ENCODE data around the gene PLD1.

Gene PLD1

GRCh38 chr3:171743327-171744157 is 66.7 kb downstream of the PLD1 start:
- TF ChIP-seq CTCF (IDR thresholded peaks at IDR 0.05; ENCODE audit: low read depth, low read length, missing control alignments) = no peak
- DNase-seq (ENCODE audit: extremely low read depth, low read depth) = no peak
- no peak overlapping the region for H3K4me3 ChIP-seq (replicated peaks; ENCODE audit: low read depth, low read length)

DNA sequence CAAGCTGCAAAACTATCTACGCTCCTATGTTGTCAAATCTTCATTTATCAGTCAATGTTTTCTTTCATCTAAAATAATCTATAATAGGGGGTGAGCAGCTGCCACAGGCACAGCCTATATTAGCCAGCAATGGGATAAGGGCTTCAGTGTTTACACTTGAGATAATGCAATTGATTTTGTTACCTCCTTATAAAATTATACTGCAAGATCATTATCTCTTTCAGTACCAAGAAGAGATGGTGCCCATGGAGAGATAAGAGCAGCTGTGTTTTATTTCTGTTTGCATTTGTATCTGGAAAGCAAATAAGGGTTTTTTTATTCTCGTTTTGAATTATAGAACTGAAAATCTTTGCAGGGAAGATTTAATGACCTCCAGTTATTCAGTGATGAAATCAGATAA is 68.9 kb downstream of the PLD1 start:
- no peak for TF ChIP-seq CTCF (IDR thresholded peaks at IDR 0.05; ENCODE audit: low read depth, low read length, missing control alignments)
- H3K4me3 ChIP-seq (replicated peaks; ENCODE audit: low read depth, low read length) = no peak overlapping the region
- DNase-seq (ENCODE audit: extremely low read depth, low read depth) = no peak

DNA sequence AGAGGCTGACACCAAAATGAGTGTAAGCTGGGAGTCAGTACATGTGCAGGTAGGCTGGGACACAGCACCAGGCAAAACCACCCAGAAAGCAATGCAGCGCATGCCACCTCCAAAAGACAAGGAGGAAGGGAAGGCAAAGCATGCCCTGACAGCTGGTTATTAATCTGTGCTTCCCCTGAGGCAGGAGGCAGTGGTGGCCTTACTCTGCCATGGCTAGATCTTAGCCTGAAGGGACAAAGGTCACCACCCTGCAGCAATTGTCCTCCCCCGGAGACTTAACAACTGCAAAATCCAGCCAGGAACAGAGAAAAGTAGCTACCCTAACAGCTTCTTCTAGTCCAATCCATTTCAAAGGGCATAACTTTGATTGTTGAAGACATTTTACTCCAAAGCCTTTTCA is 73.7 kb downstream of the PLD1 start:
- H3K4me3 ChIP-seq (replicated peaks; ENCODE audit: low read depth, low read length) = no peak overlapping the region
- DNase-seq (ENCODE audit: extremely low read depth, low read depth) = no peak
- no peak for TF ChIP-seq CTCF (IDR thresholded peaks at IDR 0.05; ENCODE audit: low read depth, low read length, missing control alignments)

- no peak overlapping the region for H3K4me3 ChIP-seq (replicated peaks; ENCODE audit: low read depth, low read length)
- DNase-seq (ENCODE audit: extremely low read depth, low read depth) = no peak
- TF ChIP-seq CTCF (IDR thresholded peaks at IDR 0.05; ENCODE audit: low read depth, low read length, missing control alignments) = no peak
Observed at GRCh38 chr3:171733561-171733960, 76.7 kb downstream of the PLD1 start.

- no peak for DNase-seq (ENCODE audit: extremely low read depth, low read depth)
- H3K4me3 ChIP-seq (replicated peaks; ENCODE audit: low read depth, low read length) = no peak overlapping the region
- TF ChIP-seq CTCF (IDR thresholded peaks at IDR 0.05; ENCODE audit: low read depth, low read length, missing control alignments) = no peak
Observed at GRCh38 chr3:171732756-171733155, 77.5 kb downstream of the PLD1 start.

GRCh38 chr3:171731691-171732090 is 78.6 kb downstream of the PLD1 start:
- no peak for TF ChIP-seq CTCF (IDR thresholded peaks at IDR 0.05; ENCODE audit: low read depth, low read length, missing control alignments)
- H3K4me3 ChIP-seq (replicated peaks; ENCODE audit: low read depth, low read length) = no peak overlapping the region
- no peak for DNase-seq (ENCODE audit: extremely low read depth, low read depth)

Data from HFF-Myc (cell line).